ENCODE measurements around the gene PARP4.

- no peak for TF ChIP-seq EZH2 (IDR thresholded peaks at IDR 0.05; ENCODE audit: borderline replicate concordance, insufficient read depth, low read depth, low read length, poor library complexity, severe bottlenecking)
- TF ChIP-seq, protein P1, sequence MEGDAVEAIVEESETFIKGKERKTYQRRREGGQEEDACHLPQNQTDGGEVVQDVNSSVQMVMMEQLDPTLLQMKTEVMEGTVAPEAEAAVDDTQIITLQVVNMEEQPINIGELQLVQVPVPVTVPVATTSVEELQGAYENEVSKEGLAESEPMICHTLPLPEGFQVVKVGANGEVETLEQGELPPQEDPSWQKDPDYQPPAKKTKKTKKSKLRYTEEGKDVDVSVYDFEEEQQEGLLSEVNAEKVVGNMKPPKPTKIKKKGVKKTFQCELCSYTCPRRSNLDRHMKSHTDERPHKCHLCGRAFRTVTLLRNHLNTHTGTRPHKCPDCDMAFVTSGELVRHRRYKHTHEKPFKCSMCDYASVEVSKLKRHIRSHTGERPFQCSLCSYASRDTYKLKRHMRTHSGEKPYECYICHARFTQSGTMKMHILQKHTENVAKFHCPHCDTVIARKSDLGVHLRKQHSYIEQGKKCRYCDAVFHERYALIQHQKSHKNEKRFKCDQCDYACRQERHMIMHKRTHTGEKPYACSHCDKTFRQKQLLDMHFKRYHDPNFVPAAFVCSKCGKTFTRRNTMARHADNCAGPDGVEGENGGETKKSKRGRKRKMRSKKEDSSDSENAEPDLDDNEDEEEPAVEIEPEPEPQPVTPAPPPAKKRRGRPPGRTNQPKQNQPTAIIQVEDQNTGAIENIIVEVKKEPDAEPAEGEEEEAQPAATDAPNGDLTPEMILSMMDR (IDR thresholded peaks at IDR 0.05): no peak
Measured at GRCh38 chr13:24512908-24513213, 283 bp upstream of the PARP4 start.
